ENCODE results near the gene MTHFD1L. TPM values are rescaled to one million over a fixed set of nuclear protein-coding genes. Genes with fewer than 3 reads are reported as not detected.

Gene MTHFD1L
- total and polyA plus RNA-seq, 9 of the 15 experiments (the other 6 are each of a cell fraction or from before 2014, with no cell fraction given): 20.9 to 128 (median 61.0) TPM

GRCh38 chr6:150975136-150975535 lies 109.6 kb downstream of the MTHFD1L start:
- no peak overlapping the region for H3K4me2 ChIP-seq (ENCODE audit: insufficient read depth, low read length)
- H3K9me1 ChIP-seq (ENCODE audit: control insufficient read depth, insufficient read depth, low read length): no peaks in the 10 kb centered on the region
- H3K27me3 ChIP-seq (ENCODE audit: control insufficient read depth in 2 of 2, insufficient read depth in 2 of 2, low read length in 2 of 2): no peaks in the 10 kb centered on the region
- peaks cover 58% of the 10 kb centered on the region for H3K36me3 ChIP-seq (ENCODE audit: control insufficient read depth, insufficient read depth, low read length)
- intact Hi-C loops (cut with micrococcal nuclease) (no loop called here), in situ Hi-C loops (cut with MboI) (no loop called here)
- POLR2A ChIA-PET: no interaction called here
- no peak overlapping the region for H3K4me3 ChIP-seq
- no peaks in the 10 kb centered on the region for H3K79me2 ChIP-seq (ENCODE audit: control insufficient read depth, insufficient read depth, low read length)
- no peaks in the 10 kb centered on the region for H3K4me1 ChIP-seq (replicated peaks in 1 of 2; ENCODE audit: control insufficient read depth in 2 of 2, insufficient read depth in 2 of 2, low read length in 2 of 2)
- no peaks in the 10 kb centered on the region for H3K9me3 ChIP-seq (replicated peaks; ENCODE audit: control insufficient read depth, insufficient read depth, low read depth, low read length)
- no peaks in the 10 kb centered on the region for H4K20me1 ChIP-seq (replicated peaks; ENCODE audit: control insufficient read depth, insufficient read depth, low read length)
- H3K27ac ChIP-seq (ENCODE audit: extremely low read depth, low read depth, low read length): no peak overlapping the region
- no peak for DNase-seq (ENCODE audit: extremely low read depth in 1 of 4, low spot score in 3 of 4)
- no peak for TF ChIP-seq SMARCE1 (IDR thresholded peaks at IDR 0.05)
- no peak for TF ChIP-seq DLX4 (CRISPR knock-in tag; IDR thresholded peaks at IDR 0.05)
- TF ChIP-seq THRA (IDR thresholded peaks at IDR 0.05): no peak
- no peak for TF ChIP-seq PREB (CRISPR knock-in tag; IDR thresholded peaks at IDR 0.05)
- no peak for TF ChIP-seq BACH1 (tag; IDR thresholded peaks at IDR 0.05)
- no peak for TF ChIP-seq SRSF3 (IDR thresholded peaks at IDR 0.05; ENCODE audit: insufficient read depth, low read length)
- TF ChIP-seq CAMTA2 (CRISPR knock-in tag; conservative IDR thresholded peaks at IDR 0.05): no peak
- no peak for TF ChIP-seq HMG20A (CRISPR knock-in tag; conservative IDR thresholded peaks at IDR 0.05)
- TF ChIP-seq ZNF398 (CRISPR knock-in tag; IDR thresholded peaks at IDR 0.05): no peak
- no peak for TF ChIP-seq ZNF280A (IDR thresholded peaks at IDR 0.05; ENCODE audit: low read depth, partially characterized antibody)
- TF ChIP-seq TCF15 (CRISPR knock-in tag; IDR thresholded peaks at IDR 0.05): no peak
- no peak for TF ChIP-seq NKRF (IDR thresholded peaks at IDR 0.05; ENCODE audit: borderline replicate concordance)
- ATAC-seq: no peak
- no peak for FAIRE-seq
- WGBS (ENCODE audit: insufficient coverage, low coverage, missing lambda C conversion rate): 86% methylated on average over 6 of the region's 6 CpGs
- H2AFZ ChIP-seq (ENCODE audit: low read depth, low read length): no peak overlapping the region
- no TSS peak for BruUV-seq (replicated peaks)
- no peak overlapping the region for H3K9ac ChIP-seq (ENCODE audit: insufficient read depth in 1 of 2, low read depth in 2 of 2, low read length in 2 of 2)
- CTCF ChIA-PET (ENCODE audit: low intra/inter-chr PET ratio): no interaction called here

Measured in K562 (cell line).